ENCODE measurements around the gene MARCHF3. TPM values are rescaled to one million over a fixed set of nuclear protein-coding genes. Genes with fewer than 3 reads are reported as not detected.

The MARCHF3 gene
- total RNA-seq, 1 experiment from 2014 or later, result 1.1 TPM

- CTCF ChIA-PET, result no interaction called here
- Histone ChIP-seq H3K36me3 (ENCODE audit: insufficient read depth, low read length, poor library complexity, severe bottlenecking) (no peaks in the 10 kb centered on the region), H3K4me3 (ENCODE audit: low read depth, low read length, poor library complexity, severe bottlenecking) (no peak overlapping the region), H3K4me1 (ENCODE audit: insufficient read depth, low read length, poor library complexity, severe bottlenecking) (peaks cover 10% of the 10 kb centered on the region), H3K9me3 (ENCODE audit: low read depth, low read length, poor library complexity, severe bottlenecking) (no peaks in the 10 kb centered on the region), H3K27ac (ENCODE audit: low read depth, low read length, poor library complexity, severe bottlenecking) (no peak overlapping the region), H3K27me3 (replicated peaks; ENCODE audit: insufficient read depth, low read depth, low read length, poor library complexity) (peaks cover 48% of the 10 kb centered on the region)
- no peak for DNase-seq (ENCODE audit: low spot score)
- intact Hi-C loops (cut with micrococcal nuclease; ENCODE audit: unreplicated experiment), result no loop called here
- POLR2A ChIA-PET (ENCODE audit: low non-redundant PET), result no interaction called here
- TF ChIP-seq EZH2 (IDR thresholded peaks at IDR 0.05; ENCODE audit: borderline replicate concordance, low read depth, low read length, poor library complexity, severe bottlenecking), result no peak
- no peak for TF ChIP-seq CTCF (conservative IDR thresholded peaks at IDR 0.05; ENCODE audit: low read depth, low read length)
- BruUV-seq (replicated peaks), result no TSS peak
Measured at GRCh38 chr5:127027539-127027938, 2.8 kb downstream of the MARCHF3 start.

GRCh38 chr5:127026166-127026565, 4.2 kb downstream of the MARCHF3 start:
- CTCF ChIA-PET, result interaction anchor here (0.6 kb wide), 1 partner anchor 478 kb away, joined by 4 read pairs; no protein-coding TSS in a partner anchor
- intact Hi-C loops (cut with micrococcal nuclease; ENCODE audit: unreplicated experiment), result no loop called here

GRCh38 chr5:127025467-127025866, 4.9 kb downstream of the MARCHF3 start:
- Histone ChIP-seq H3K4me1 (ENCODE audit: insufficient read depth, low read length, poor library complexity, severe bottlenecking) (peaks cover 10% of the 10 kb centered on the region), H3K9me3 (ENCODE audit: low read depth, low read length, poor library complexity, severe bottlenecking) (no peaks in the 10 kb centered on the region), H3K4me3 (ENCODE audit: low read depth, low read length, poor library complexity, severe bottlenecking) (no peak overlapping the region), H3K27me3 (replicated peaks; ENCODE audit: insufficient read depth, low read depth, low read length, poor library complexity) (peaks cover 35% of the 10 kb centered on the region), H3K27ac (ENCODE audit: low read depth, low read length, poor library complexity, severe bottlenecking) (no peak overlapping the region), H3K36me3 (ENCODE audit: insufficient read depth, low read length, poor library complexity, severe bottlenecking) (no peaks in the 10 kb centered on the region)
- no TSS peak for BruUV-seq (replicated peaks)
- CTCF ChIA-PET, result interaction anchor here (0.6 kb wide), 1 partner anchor 477 kb away, joined by 4 read pairs; no protein-coding TSS in a partner anchor
- DNase-seq (ENCODE audit: low spot score), result no peak
- intact Hi-C loops (cut with micrococcal nuclease; ENCODE audit: unreplicated experiment), result no loop called here
- TF ChIP-seq CTCF (conservative IDR thresholded peaks at IDR 0.05; ENCODE audit: low read depth, low read length) (no peak), EZH2 (IDR thresholded peaks at IDR 0.05; ENCODE audit: borderline replicate concordance, low read depth, low read length, poor library complexity, severe bottlenecking) (no peak)
- POLR2A ChIA-PET (ENCODE audit: low non-redundant PET), result no interaction called here

More at GRCh38 chr5:127026166-127026565, 4.2 kb downstream of the MARCHF3 start:
- H3K27ac ChIP-seq (ENCODE audit: low read depth, low read length, poor library complexity, severe bottlenecking), result no peak overlapping the region
- H3K36me3 ChIP-seq (ENCODE audit: insufficient read depth, low read length, poor library complexity, severe bottlenecking), result no peaks in the 10 kb centered on the region
- BruUV-seq (replicated peaks), result no TSS peak
- H3K4me3 ChIP-seq (ENCODE audit: low read depth, low read length, poor library complexity, severe bottlenecking), result no peak overlapping the region
- peaks cover 39% of the 10 kb centered on the region for H3K27me3 ChIP-seq (replicated peaks; ENCODE audit: insufficient read depth, low read depth, low read length, poor library complexity)
- no peaks in the 10 kb centered on the region for H3K9me3 ChIP-seq (ENCODE audit: low read depth, low read length, poor library complexity, severe bottlenecking)
- TF ChIP-seq EZH2 (IDR thresholded peaks at IDR 0.05; ENCODE audit: borderline replicate concordance, low read depth, low read length, poor library complexity, severe bottlenecking) (no peak), CTCF (conservative IDR thresholded peaks at IDR 0.05; ENCODE audit: low read depth, low read length) (no peak)
- DNase-seq (ENCODE audit: low spot score), result no peak
- H3K4me1 ChIP-seq (ENCODE audit: insufficient read depth, low read length, poor library complexity, severe bottlenecking), result peaks cover 10% of the 10 kb centered on the region
- POLR2A ChIA-PET (ENCODE audit: low non-redundant PET), result no interaction called here

Data from A673 (cell line).